Lower leg skin (tissue), 4 donors: Measurements from ENCODE around the gene SIL1. TPM values are rescaled to one million over a fixed set of nuclear protein-coding genes. Genes with fewer than 3 reads are reported as not detected.
"Not testable (repeated sequence)": the region's sequence is repeated elsewhere in the genome, so short reads cannot be mapped to it uniquely, and the experiment has no call there.

ENCODE experiments used
- DNase-seq, 2 donors: peaks; one replicate each; pipeline ENCODE4 v3.0.0-alpha.2; 2019; ENCODE audit warnings: low spot score in 2 of 2
- H3K4me3 ChIP-seq: fragments of 200-600 bp; sonication (generic); 2 replicates; pipeline ENCODE4 v1.5.1; 2017; ENCODE audit warnings: mild to moderate bottlenecking, low read depth; ENCODE audit not compliant: poor library complexity, severe bottlenecking
- CTCF ChIP-seq, 3 donors: fragments of 450-650 bp; IDR thresholded peaks; one replicate each; pipeline ENCODE4 v1.5.1; 2016; ENCODE audit warnings: antibody characterized with exemption in 3 of 3, mild to moderate bottlenecking in 3 of 3, moderate library complexity in 2 of 3
- POLR2A ChIP-seq, 2 donors: fragments of 450-650 bp; IDR thresholded peaks; one replicate each; pipeline ENCODE4 v1.6.1; 2016 to 2017; ENCODE audit warnings: antibody characterized with exemption in 2 of 2, mild to moderate bottlenecking in 1 of 2, moderate library complexity in 1 of 2
- WGBS, 2 donors: methylation state at CpG; one replicate each; pipeline ENCODE4 v1.1.5; 2018; 5-methylcytosine and 5-hydroxymethylcytosine counted together
- intact Hi-C: fragments of 100-400 bp; cut with DNase I; formaldehyde crosslinking; loops from one replicate; pipeline ENCODE4 v1.15.0; 2023; ENCODE audit warnings: low total_unique reads
- total RNA-seq, 4 donors: library from RNA; depleted of rRNA; stranded (reverse); fragments of >200 nt; gene quantifications; one replicate each; pipeline ENCODE4 v1.1.0, GENCODE V29; 2016

Gene SIL1
- total RNA-seq, 4 donors from 2014 or later, result 35.1 to 45.4 (median 39.3) TPM

- intact Hi-C loops, result no loop called here
- DNase-seq, result no peak
- TF ChIP-seq POLR2A (IDR thresholded peaks at IDR 0.05) (no peak), CTCF (IDR thresholded peaks at IDR 0.05) (no peak)
- WGBS, 2 donors, result 94 to 100% methylated on average over 1 of the region's 1 CpG
- H3K4me3 ChIP-seq, result no peak overlapping the region
These were observed 26.3 kb downstream of the SIL1 start for GRCh38 chr5:139171779-139172404.

GRCh38 chr5:139167952-139168720 is 30.0 kb downstream of the SIL1 start:
- intact Hi-C loops, result no loop called here
- WGBS, 2 donors, result 42 to 50% methylated on average over 5 of the region's 5 CpGs
- no peak for DNase-seq

GRCh38 chr5:139167533-139167932 is 30.6 kb downstream of the SIL1 start:
- intact Hi-C loops, result no loop called here
- TF ChIP-seq POLR2A (IDR thresholded peaks at IDR 0.05), result no peak
- no peak for TF ChIP-seq CTCF (IDR thresholded peaks at IDR 0.05)
- no peak overlapping the region for H3K4me3 ChIP-seq

More at GRCh38 chr5:139167952-139168720, 30.0 kb downstream of the SIL1 start:
- H3K4me3 ChIP-seq, result no peak overlapping the region
- TF ChIP-seq POLR2A (IDR thresholded peaks at IDR 0.05) (no peak), CTCF (IDR thresholded peaks at IDR 0.05) (no peak)

GRCh38 chr5:139167063-139167462 is 31.1 kb downstream of the SIL1 start:
- TF ChIP-seq POLR2A (IDR thresholded peaks at IDR 0.05) (no peak), CTCF (IDR thresholded peaks at IDR 0.05) (no peak)
- 88 to 93% methylated on average over 7 of the region's 7 CpGs for WGBS, 2 donors
- no peak overlapping the region for H3K4me3 ChIP-seq
- DNase-seq, result no peak
- intact Hi-C loops, result no loop called here

More at GRCh38 chr5:139167533-139167932, 30.6 kb downstream of the SIL1 start:
- no peak for DNase-seq
- WGBS, 2 donors, result 86 to 89% methylated on average over 2 of the region's 2 CpGs

- DNase-seq, H3K4me3 ChIP-seq, intact Hi-C loops: not testable (repeated sequence)
- WGBS, 2 donors, result 93 to 95% methylated on average over 3 of the region's 3 CpGs
These were observed 33.3 kb downstream of the SIL1 start for GRCh38 chr5:139164897-139165296.

- 76 to 83% methylated on average over 3 of the region's 3 CpGs for WGBS, 2 donors
- TF ChIP-seq CTCF (IDR thresholded peaks at IDR 0.05), result no peak
- H3K4me3 ChIP-seq, result no peak overlapping the region
- intact Hi-C loops, result no loop called here
- DNase-seq, result no peak
These were observed 34.1 kb downstream of the SIL1 start for GRCh38 chr5:139164020-139164419.
